T-helper 2 cell (primary cell): ENCODE measurements around the gene SLC18A2.
A peak's percentile ranks its signal among the peaks of the same experiment; 100 is the strongest.
"Not testable (repeated sequence)": the region's sequence is repeated elsewhere in the genome, so short reads cannot be mapped to it uniquely, and the experiment has no call there.

Experiments
- DNase-seq, 5 experiments: peaks; one replicate each; pipeline versions ENCODE4 v3.0.0 to v3.0.0-alpha.2; 2012 to 2022
- total RNA-seq, 2 donors: gene quantifications; one replicate each; lab custom pipeline; 2026; lab: John Stamatoyannopoulos, UW

Gene SLC18A2
- 3.7 to 7.7 reads per million in 2 donors for total RNA-seq

GRCh38 chr10:117240621-117241529 is at the start of gene SLC18A2:
Gene SLC18A2, plus strand, starts transcription at chr10:117241114. Its CDS starts 580 bp downstream, at chr10:117241694.
- no peak for DNase-seq

GRCh38 chr10:117197189-117197588 is 43.7 kb upstream of the SLC18A2 start, which contains the start of gene KCNK18:
Gene KCNK18, plus strand, starts transcription at chr10:117197489. Its CDS starts 0 bp downstream, at chr10:117197489.
- DNase-seq = no peak

- no peak for DNase-seq
Measured at GRCh38 chr10:117198088-117198487, 42.8 kb upstream of the SLC18A2 start.

- no peak for DNase-seq
Measured at GRCh38 chr10:117201826-117202225, 39.1 kb upstream of the SLC18A2 start.

GRCh38 chr10:117204316-117204715 is 36.6 kb upstream of the SLC18A2 start:
- DNase-seq = no peak

GRCh38 chr10:117212176-117212575 is 28.7 kb upstream of the SLC18A2 start:
- no peak for DNase-seq

- no peak for DNase-seq
Measured at GRCh38 chr10:117214401-117214800, 26.5 kb upstream of the SLC18A2 start.

GRCh38 chr10:117215079-117215478 is 25.8 kb upstream of the SLC18A2 start:
- no peak for DNase-seq

- no peak for DNase-seq
Measured at GRCh38 chr10:117216028-117216427, 24.9 kb upstream of the SLC18A2 start.

- DNase-seq = peak; percentile 31 to 70 (median 58)
Measured at GRCh38 chr10:117216611-117217195, 24.2 kb upstream of the SLC18A2 start.

- peak in 1 of 5 experiments; percentile 39 for DNase-seq
Measured at GRCh38 chr10:117217196-117217761, 23.6 kb upstream of the SLC18A2 start.

GRCh38 chr10:117218654-117219053 is 22.3 kb upstream of the SLC18A2 start:
- no peak for DNase-seq

GRCh38 chr10:117221156-117221711 is 19.7 kb upstream of the SLC18A2 start:
- no peak for DNase-seq

GRCh38 chr10:117222552-117222951 is 18.4 kb upstream of the SLC18A2 start:
- DNase-seq = no peak

- DNase-seq = no peak
Measured at GRCh38 chr10:117222976-117223692, 17.8 kb upstream of the SLC18A2 start.

- DNase-seq = no peak
Measured at GRCh38 chr10:117223693-117224430, 17.1 kb upstream of the SLC18A2 start.

- DNase-seq = no peak
Measured at GRCh38 chr10:117224881-117225280, 16.0 kb upstream of the SLC18A2 start.

GRCh38 chr10:117226813-117227451 is 14.0 kb upstream of the SLC18A2 start:
- no peak for DNase-seq

- DNase-seq = no peak
Measured at GRCh38 chr10:117228210-117228609, 12.7 kb upstream of the SLC18A2 start.

- DNase-seq = not testable (repeated sequence)
Measured at GRCh38 chr10:117230107-117230506, 10.8 kb upstream of the SLC18A2 start.

GRCh38 chr10:117237401-117237991 is 3.4 kb upstream of the SLC18A2 start:
- DNase-seq = no peak
